Mucosa of descending colon (tissue), 3 donors: Measurements from ENCODE around the gene YIF1A. TPM values are rescaled to one million over a fixed set of nuclear protein-coding genes. Genes with fewer than 3 reads are reported as not detected.
A peak's percentile ranks its signal among the peaks of the same experiment; 100 is the strongest.

Experiments
- ATAC-seq: fragments of 200-7000 bp; cut with Tn5 transposase; one replicate; pipeline ENCODE4 v1.9.1; 2020; ENCODE audit warnings: mild to moderate bottlenecking, moderate library complexity
- DNase-seq, 3 donors: peaks; one replicate each; pipeline ENCODE4 v3.0.0-alpha.2; 2020
- H3K36me3 ChIP-seq: fragments of 200-600 bp; one replicate; pipeline ENCODE4 v1.8.0; 2021; ENCODE audit warnings: low read depth, mild to moderate bottlenecking
- H3K4me1 ChIP-seq: fragments of 200-600 bp; one replicate; pipeline ENCODE4 v1.8.0; 2021; ENCODE audit warnings: low read depth, mild to moderate bottlenecking
- H3K4me3 ChIP-seq: fragments of 200-600 bp; one replicate; pipeline ENCODE4 v1.8.0; 2021; ENCODE audit warnings: mild to moderate bottlenecking
- H3K9me3 ChIP-seq: fragments of 200-600 bp; one replicate; pipeline ENCODE4 v1.8.0; 2021; ENCODE audit warnings: mild to moderate bottlenecking
- CTCF ChIP-seq: fragments of 200-600 bp; IDR thresholded peaks from one replicate; pipeline ENCODE4 v1.8.0; 2022; ENCODE audit warnings: antibody characterized with exemption, mild to moderate bottlenecking
- intact Hi-C, 2 donors: fragments of 100-400 bp; cut with DNase I in 1 of 2; cut with micrococcal nuclease in 1 of 2; formaldehyde crosslinking; loops; one replicate each; pipeline versions ENCODE4 v1.11.0 to v1.11.1; 2022; cut with DNase I, micrococcal nuclease
- total RNA-seq, 3 donors: library from RNA; stranded (reverse); fragmentation: NEBNext Ultra II Directional in 2 of 3; extraction: Animal tissue kit (Norgen Biotek cat#: 25700) in 2 of 3; gene quantifications; one replicate each; pipeline versions ENCODE4 v1.2.1 to v1.2.4, GENCODE V29; 2021 to 2023
- donor health status: DM: no; HTN: no; CAD: no; lungs with moderate emphysema.
- donor health status: DM: no; HTN: no; CAD: no.
- donor health status: DM: no; HTN: yes; CAD: no.

YIF1A gene
- total RNA-seq, 3 donors from 2014 or later, result 66.1 to 93.5 (median 77.9) TPM

DNA sequence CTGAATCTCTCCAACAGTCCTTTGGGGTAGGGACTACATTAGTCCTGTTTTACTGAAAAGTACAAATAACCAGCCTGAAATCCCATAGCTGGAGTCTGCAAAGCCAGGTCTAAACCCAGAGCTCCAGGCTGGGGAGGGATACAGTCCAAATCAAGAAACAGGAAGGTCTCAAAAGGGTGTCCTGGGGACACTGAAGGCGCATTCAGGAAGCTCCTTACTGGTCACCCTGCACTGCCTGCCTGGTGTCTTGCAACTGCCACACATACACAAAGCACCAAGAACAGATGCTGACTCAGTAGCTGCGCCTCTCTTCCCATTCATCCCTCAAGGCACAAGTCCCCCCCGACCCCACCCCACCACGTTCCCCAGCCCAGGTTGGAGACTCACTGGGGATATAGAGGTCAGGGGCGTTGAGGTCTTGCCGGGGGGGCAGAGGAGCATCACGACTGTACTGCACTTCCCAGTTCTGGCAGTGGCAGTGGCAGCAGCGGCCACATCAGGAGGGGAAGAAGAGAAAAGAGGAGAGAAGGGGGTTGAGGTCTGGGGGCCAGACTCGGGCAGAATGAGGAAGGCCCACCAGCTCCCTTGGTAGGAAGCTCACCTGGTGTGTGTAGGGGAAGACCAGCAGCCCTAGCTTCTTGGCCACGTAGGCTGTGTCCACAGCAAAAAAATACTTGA lies 1.6 kb downstream of the YIF1A start:
- Histone ChIP-seq H3K4me3 (no peak overlapping the region), H3K36me3 (no peaks in the 10 kb centered on the region), H3K9me3 (no peaks in the 10 kb centered on the region), H3K4me1 (peaks cover 36% of the 10 kb centered on the region)
- intact Hi-C loops, result no loop called here
- TF ChIP-seq CTCF, result no peak
- DNase-seq (no peak), ATAC-seq (no peak)

- TF ChIP-seq CTCF, result no peak
- no peak for ATAC-seq
- peaks cover 31% of the 10 kb centered on the region for H3K4me1 ChIP-seq
- H3K9me3 ChIP-seq, result no peaks in the 10 kb centered on the region
- no peak overlapping the region for H3K4me3 ChIP-seq
- DNase-seq, result no peak
- H3K36me3 ChIP-seq, result no peaks in the 10 kb centered on the region
- intact Hi-C loops, result no loop called here
Observed at GRCh38 chr11:66286699-66287098, 2.2 kb downstream of the YIF1A start.

DNA sequence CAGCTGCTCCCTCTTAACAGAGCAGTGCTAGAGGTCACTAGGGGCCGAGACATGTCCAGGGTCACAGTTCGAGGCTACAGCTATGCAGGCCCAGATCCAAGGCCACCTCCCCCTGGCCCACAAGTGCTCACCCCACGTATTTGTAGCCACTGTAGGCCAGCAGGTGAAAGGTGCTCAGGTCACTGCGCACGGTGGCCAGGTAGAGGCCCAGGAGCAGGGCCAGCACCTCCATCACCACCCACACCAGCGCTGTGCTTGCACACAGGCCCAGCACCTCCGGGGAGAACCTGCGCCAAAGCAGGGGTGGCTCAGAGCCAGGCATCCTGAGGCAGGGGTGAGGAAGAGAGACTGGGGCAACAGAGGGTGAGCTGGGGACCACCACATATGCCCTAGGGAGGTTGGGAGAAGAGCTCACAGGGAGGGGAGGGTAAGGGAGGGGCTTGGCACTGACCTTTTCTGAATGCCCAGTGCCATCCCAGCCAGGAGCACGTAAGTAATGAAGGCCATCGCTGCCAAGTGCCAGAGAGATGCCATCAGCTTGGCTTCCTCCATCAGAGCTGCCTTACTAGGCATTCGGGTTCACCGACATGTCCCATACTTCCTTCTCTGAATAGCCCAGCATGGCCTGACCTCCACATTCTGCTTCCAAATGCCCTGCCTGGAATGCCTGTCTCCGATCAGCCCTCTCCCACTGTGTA lies 3.5 kb downstream of the YIF1A start:
- TF ChIP-seq CTCF, result no peak
- ATAC-seq (no peak), DNase-seq (peak in 1 of 3 donors; percentile 14)
- peaks cover 27% of the 10 kb centered on the region for H3K4me1 ChIP-seq
- no peaks in the 10 kb centered on the region for H3K9me3 ChIP-seq
- no peak overlapping the region for H3K4me3 ChIP-seq
- no peaks in the 10 kb centered on the region for H3K36me3 ChIP-seq
- intact Hi-C loops, result no loop called here

GRCh38 chr11:66284526-66285078 lies 4.3 kb downstream of the YIF1A start:
- no peak for TF ChIP-seq CTCF
- intact Hi-C loops, result no loop called here
- no peak overlapping the region for H3K4me3 ChIP-seq
- no peaks in the 10 kb centered on the region for H3K36me3 ChIP-seq
- no peak for ATAC-seq
- no peaks in the 10 kb centered on the region for H3K9me3 ChIP-seq
- peaks cover 21% of the 10 kb centered on the region for H3K4me1 ChIP-seq
- DNase-seq, result peak in 1 of 3 donors; percentile 26

DNA sequence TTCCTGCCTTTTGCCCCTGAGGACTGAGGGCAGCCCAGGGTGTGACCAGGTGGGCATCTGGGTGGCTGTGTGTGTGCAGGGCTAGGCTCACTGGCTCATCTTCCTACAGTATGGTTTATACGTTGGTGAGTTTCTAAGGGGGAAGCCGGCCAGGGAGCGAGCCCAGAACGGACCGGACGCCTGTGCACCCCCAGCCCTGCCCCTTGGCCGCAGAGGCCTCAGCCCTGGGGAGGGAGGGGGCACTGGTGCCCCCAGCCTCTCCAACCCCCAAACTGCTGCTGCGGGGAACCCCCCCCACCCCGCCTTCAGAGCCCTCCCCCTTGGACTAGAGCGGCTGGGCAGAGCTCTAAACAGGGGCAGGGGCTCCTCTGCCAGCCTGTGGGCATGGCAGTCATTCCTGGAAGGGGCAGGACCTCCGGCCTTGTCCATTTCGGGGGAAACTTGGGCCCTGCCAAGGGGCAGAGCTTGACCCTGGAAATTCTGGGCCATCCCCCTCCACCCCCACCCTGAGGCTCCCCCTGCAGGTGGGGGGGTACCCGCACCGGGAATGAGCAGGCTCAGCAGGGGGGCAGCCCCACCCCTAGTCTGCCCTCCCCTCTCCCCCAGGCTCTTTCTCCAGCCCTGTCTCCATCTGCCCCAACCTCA lies 5.4 kb downstream of the YIF1A start:
- TF ChIP-seq CTCF, result no peak
- ATAC-seq (no peak), DNase-seq (peak in 1 of 3 donors; percentile 30)
- H3K9me3 ChIP-seq, result no peaks in the 10 kb centered on the region
- intact Hi-C loops, result no loop called here
- H3K36me3 ChIP-seq, result no peaks in the 10 kb centered on the region
- peaks cover 18% of the 10 kb centered on the region for H3K4me1 ChIP-seq
- H3K4me3 ChIP-seq, result no peak overlapping the region
